Sigmoid colon (tissue), 4 donors: ENCODE measurements around the gene CAT.

ENCODE experiments used
- CTCF ChIP-seq, 4 experiments: fragments of 450-650 bp in 3 of 4; fragments of 200-600 bp in 1 of 4; IDR thresholded peaks; one replicate each; pipeline ENCODE4 v1.5.1; 2016 to 2019; ENCODE audit warnings: antibody characterized with exemption in 4 of 4, mild to moderate bottlenecking in 3 of 4, moderate library complexity in 2 of 4
- EP300 ChIP-seq, 4 donors: sonication (generic); formaldehyde crosslinking; IDR thresholded peaks; one replicate each; pipeline ENCODE4 v1.6.1; 2017; ENCODE audit warnings: antibody characterized with exemption in 4 of 4

- TF ChIP-seq CTCF (IDR thresholded peaks at IDR 0.05) (peak in 2 of 4 experiments; percentile 13 to 15), EP300 (IDR thresholded peaks at IDR 0.05) (no peak)
These were observed 29.6 kb downstream of the CAT start for GRCh38 chr11:34468209-34468841.
